B cell (primary cell): ENCODE data around the gene NEK11. TPM values are rescaled to one million over a fixed set of nuclear protein-coding genes. Genes with fewer than 3 reads are reported as not detected.

Source experiments
- ATAC-seq: fragments of 200-7000 bp; cut with Tn5 transposase; one replicate; pipeline ENCODE4 v1.10.0; 2021; ENCODE audit warnings: low read depth, mild to moderate bottlenecking, moderate number of reproducible peaks, moderate library complexity
- CTCF ChIA-PET: fragments of 350-600 bp; sonication (Branson Sonifier 250); formaldehyde crosslinking; loops from one replicate; lab custom pipeline; 2021; ENCODE audit warnings: antibody characterized with exemption, inconsistent platforms; lab: Charles Lee
- POLR2A ChIA-PET: fragments of 350-600 bp; sonication (Branson Sonifier 250); formaldehyde crosslinking; loops from one replicate; lab custom pipeline; 2021; ENCODE audit warnings: antibody characterized with exemption; lab: Charles Lee
- DNase-seq: peaks from one replicate; pipeline ENCODE4 v3.0.0; 2013
- H2AFZ ChIP-seq: 2 replicates; pipeline ENCODE4 v1.6.1; 2012; ENCODE audit warnings: mild to moderate bottlenecking, low read depth, low read length; ENCODE audit not compliant: insufficient read depth, poor library complexity, severe bottlenecking
- H3K27ac ChIP-seq, 2 donors: 1 replicate in 1 of 2; 2 replicates in 1 of 2; pipeline ENCODE4 v1.5.1; 2012 to 2013; ENCODE audit warnings: low read length in 2 of 2, mild to moderate bottlenecking in 2 of 2, moderate library complexity in 1 of 2
- H3K27me3 ChIP-seq, 4 experiments: fragments of 200-600 bp in 1 of 4; sonication (generic) in 1 of 4; replicated peaks in 1 of 4; 1 replicate in 2 of 4; 2 replicates in 2 of 4; pipeline versions ENCODE4 v1.6.1 to v1.7.0; 2013 to 2016; ENCODE audit warnings: low read length in 3 of 4, mild to moderate bottlenecking in 2 of 4, mixed read lengths in 1 of 4, moderate library complexity in 1 of 4; ENCODE audit not compliant: insufficient read depth in 4 of 4, control insufficient read depth in 3 of 4; ENCODE audit errors: control extremely low read depth in 1 of 4
- H3K36me3 ChIP-seq, 2 experiments: replicated peaks in 1 of 2; 1 replicate in 1 of 2; 2 replicates in 1 of 2; pipeline versions ENCODE4 v1.6.1 to v1.7.1; 2013; ENCODE audit warnings: low read length in 1 of 2; ENCODE audit not compliant: insufficient read depth in 2 of 2, control insufficient read depth in 1 of 2; ENCODE audit errors: control extremely low read depth in 1 of 2, extremely low read depth in 1 of 2
- H3K4me1 ChIP-seq, 2 donors: fragments of 200-600 bp in 1 of 2; sonication (generic) in 1 of 2; 1 replicate in 1 of 2; 2 replicates in 1 of 2; pipeline versions ENCODE4 v1.5.1 to v1.6.1; 2013 to 2017; ENCODE audit warnings: low read length in 2 of 2; ENCODE audit not compliant: control insufficient read depth in 2 of 2, insufficient read depth in 2 of 2
- H3K4me2 ChIP-seq: replicated peaks from 2 replicates; pipeline ENCODE3; 2012; ENCODE audit warnings: mild to moderate bottlenecking, low read depth, low read length; ENCODE audit not compliant: poor library complexity, severe bottlenecking
- H3K4me3 ChIP-seq, 5 experiments: fragments of 200-600 bp in 1 of 5; sonication (generic) in 1 of 5; 1 replicate in 3 of 5; 2 replicates in 2 of 5; pipeline versions ENCODE4 v1.5.1 to v1.7.0; 2011 to 2016; ENCODE audit warnings: low read length in 4 of 5, mild to moderate bottlenecking in 4 of 5, low read depth in 2 of 5, control low read depth in 1 of 5, moderate library complexity in 1 of 5; ENCODE audit not compliant: insufficient read depth in 1 of 5; ENCODE audit errors: control extremely low read depth in 1 of 5, extremely low read depth in 1 of 5
- H3K79me2 ChIP-seq: fragments of 200-600 bp; sonication (generic); one replicate; pipeline ENCODE4 v1.6.0; 2016; ENCODE audit warnings: low read length; ENCODE audit not compliant: control insufficient read depth, insufficient read depth
- H3K9ac ChIP-seq: fragments of 200-600 bp; sonication (generic); 2 replicates; pipeline ENCODE4 v1.6.1; 2017; ENCODE audit warnings: mild to moderate bottlenecking, low read length, moderate library complexity
- H3K9me3 ChIP-seq, 3 donors: one replicate each; pipeline versions ENCODE4 v1.6.1 to v1.7.1; 2013; ENCODE audit warnings: low read length in 2 of 3; ENCODE audit not compliant: control insufficient read depth in 2 of 3, insufficient read depth in 1 of 3; ENCODE audit errors: control extremely low read depth in 1 of 3
- H4K20me1 ChIP-seq: 2 replicates; pipeline ENCODE4 v1.6.0; 2012; ENCODE audit warnings: mild to moderate bottlenecking, low read length; ENCODE audit not compliant: insufficient read depth, control insufficient read depth, poor library complexity, severe bottlenecking
- H3K27ac Mint-ChIP-seq: one replicate; pipeline ENCODE4 v1.8.0; 2021; ENCODE audit warnings: mixed read lengths
- H3K27me3 Mint-ChIP-seq: one replicate; pipeline ENCODE4 v1.8.0; 2021; ENCODE audit warnings: mixed read lengths
- H3K4me1 Mint-ChIP-seq: one replicate; pipeline ENCODE4 v1.8.0; 2021; ENCODE audit warnings: mixed read lengths
- H3K4me3 Mint-ChIP-seq: one replicate; pipeline ENCODE4 v1.8.0; 2021; ENCODE audit warnings: mixed read lengths
- H3K9me3 Mint-ChIP-seq: one replicate; pipeline ENCODE4 v1.8.0; 2022; ENCODE audit warnings: mixed read lengths; ENCODE audit not compliant: insufficient read depth
- EZH2 ChIP-seq: IDR thresholded peaks from 2 replicates; pipeline ENCODE4 v1.6.1; 2012; ENCODE audit warnings: borderline replicate concordance, low read depth, mild to moderate bottlenecking, moderate library complexity, low read length; ENCODE audit not compliant: insufficient read depth, poor library complexity, severe bottlenecking
- WGBS: methylation state at CpG from one replicate; pipeline ENCODE4 v1.1.5; 2013; ENCODE audit warnings: missing lambda C conversion rate; ENCODE audit not compliant: insufficient coverage; 5-methylcytosine and 5-hydroxymethylcytosine counted together
- intact Hi-C: fragments of 100-400 bp; cut with micrococcal nuclease; formaldehyde crosslinking; loops from one replicate; pipeline ENCODE4 v1.10.0; 2022
- polyA plus RNA-seq: library from polyadenylated mRNA; depleted of rRNA; stranded (reverse); fragments of >200 nt; gene quantifications from 2 replicates; pipeline ENCODE4 v1.2.3, GENCODE V29; 2012
- total RNA-seq, 2 donors: library from RNA; stranded (reverse); fragments of 120-200 nt in 1 of 2; gene quantifications; 1 replicate in 1 of 2; 2 replicates in 1 of 2; pipeline versions ENCODE4 v1.2.3 to v1.2.4, GENCODE V29; 2013 to 2022
- TF ChIP-seq, protein P1 (sequence below): fragments of 200-600 bp; IDR thresholded peaks from one replicate; pipeline ENCODE4 v1.8.0; 2022; ENCODE audit warnings: antibody characterized with exemption, mild to moderate bottlenecking

The NEK11 gene
- total and polyA plus RNA-seq, 2 donors (not counting 1 experiment from before 2014, with no cell fraction given) = 1.00 to 7.7 TPM

DNA sequence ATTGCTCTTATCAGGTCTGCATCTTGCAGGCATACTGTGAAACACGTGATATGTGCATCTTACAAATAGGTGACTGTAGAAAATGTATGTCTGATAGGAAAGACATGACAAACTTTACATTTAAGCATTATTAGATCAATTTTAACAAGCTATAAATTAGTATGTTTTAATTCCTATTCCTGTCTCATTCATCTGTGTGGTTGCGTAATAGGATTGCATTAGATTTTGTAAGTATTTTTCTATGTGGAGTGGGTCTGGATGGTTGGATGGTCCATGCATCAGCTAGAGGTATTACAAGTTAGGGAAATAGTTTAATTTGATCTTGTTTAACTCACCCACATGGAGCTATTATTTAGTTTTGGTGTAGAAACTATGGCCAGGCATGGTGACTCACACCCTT, 18.9 kb upstream of the NEK11 start:
- no peak for ATAC-seq

DNA sequence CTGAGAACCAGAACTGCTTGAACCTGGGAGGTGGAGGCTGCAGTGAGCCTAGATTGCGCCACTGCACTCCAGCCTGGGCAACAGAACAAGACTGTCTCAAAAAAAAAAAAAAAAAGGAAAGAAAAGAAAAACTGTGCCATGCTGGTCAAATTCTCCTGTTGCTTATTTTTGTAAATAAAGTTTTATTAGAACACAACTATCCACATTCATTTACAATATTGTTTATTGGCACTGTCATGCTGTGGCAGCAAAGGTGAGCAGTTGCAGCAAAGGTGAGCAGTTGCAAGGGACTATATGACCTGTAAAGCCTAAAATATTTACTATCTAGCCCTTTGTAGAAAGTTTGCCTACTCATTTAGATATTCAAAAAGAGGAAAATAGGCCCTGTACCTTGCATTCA, 18.4 kb upstream of the NEK11 start:
- Mint-ChIP-seq H3K27ac (no peak overlapping the region), H3K4me1 (no peaks in the 10 kb centered on the region), H3K9me3 (no peaks in the 10 kb centered on the region), H3K4me3 (no peak overlapping the region), H3K27me3 (no peaks in the 10 kb centered on the region)
- Histone ChIP-seq H3K27me3 (no peaks in the 10 kb centered on the region), H3K9ac (no peak overlapping the region), H4K20me1 (no peaks in the 10 kb centered on the region), H3K4me2 (no peak overlapping the region), H3K4me3 (no peak overlapping the region), H3K27ac (no peak overlapping the region), H3K79me2 (no peaks in the 10 kb centered on the region), H2AFZ (no peak overlapping the region), H3K9me3 (no peaks in the 10 kb centered on the region), H3K36me3 (peaks cover 5 to 30% of the 10 kb centered on the region in 2 experiments), H3K4me1 (no peaks in the 10 kb centered on the region)
- TF ChIP-seq EZH2 = no peak
- TF ChIP-seq, protein P1, sequence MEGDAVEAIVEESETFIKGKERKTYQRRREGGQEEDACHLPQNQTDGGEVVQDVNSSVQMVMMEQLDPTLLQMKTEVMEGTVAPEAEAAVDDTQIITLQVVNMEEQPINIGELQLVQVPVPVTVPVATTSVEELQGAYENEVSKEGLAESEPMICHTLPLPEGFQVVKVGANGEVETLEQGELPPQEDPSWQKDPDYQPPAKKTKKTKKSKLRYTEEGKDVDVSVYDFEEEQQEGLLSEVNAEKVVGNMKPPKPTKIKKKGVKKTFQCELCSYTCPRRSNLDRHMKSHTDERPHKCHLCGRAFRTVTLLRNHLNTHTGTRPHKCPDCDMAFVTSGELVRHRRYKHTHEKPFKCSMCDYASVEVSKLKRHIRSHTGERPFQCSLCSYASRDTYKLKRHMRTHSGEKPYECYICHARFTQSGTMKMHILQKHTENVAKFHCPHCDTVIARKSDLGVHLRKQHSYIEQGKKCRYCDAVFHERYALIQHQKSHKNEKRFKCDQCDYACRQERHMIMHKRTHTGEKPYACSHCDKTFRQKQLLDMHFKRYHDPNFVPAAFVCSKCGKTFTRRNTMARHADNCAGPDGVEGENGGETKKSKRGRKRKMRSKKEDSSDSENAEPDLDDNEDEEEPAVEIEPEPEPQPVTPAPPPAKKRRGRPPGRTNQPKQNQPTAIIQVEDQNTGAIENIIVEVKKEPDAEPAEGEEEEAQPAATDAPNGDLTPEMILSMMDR = no peak
- DNase-seq (no peak), ATAC-seq (no peak)
- WGBS = no CpG with 5 or more reads among the region's 1 CpG
- CTCF ChIA-PET = no interaction called here
- POLR2A ChIA-PET = no interaction called here
- intact Hi-C loops = no loop called here

More for the DNA sequence above, 18.9 kb upstream of the NEK11 start:
- no peaks in the 10 kb centered on the region for H3K9me3 Mint-ChIP-seq
- ChIA-PET CTCF (no interaction called here), POLR2A (no interaction called here)
- no CpG with 5 or more reads among the region's 2 CpGs for WGBS
- no peak overlapping the region for H3K27ac ChIP-seq
- no peak overlapping the region for H2AFZ ChIP-seq
- H3K79me2 ChIP-seq = no peaks in the 10 kb centered on the region
- H3K27me3 ChIP-seq = no peaks in the 10 kb centered on the region
- intact Hi-C loops = no loop called here
- H4K20me1 ChIP-seq = no peaks in the 10 kb centered on the region
- H3K4me3 Mint-ChIP-seq = no peak overlapping the region
- no peaks in the 10 kb centered on the region for H3K4me1 Mint-ChIP-seq
- DNase-seq = no peak
- peaks cover 4 to 25% of the 10 kb centered on the region in 2 experiments for H3K36me3 ChIP-seq
- H3K9ac ChIP-seq = no peak overlapping the region
- no peaks in the 10 kb centered on the region for H3K4me1 ChIP-seq
- H3K27ac Mint-ChIP-seq = no peak overlapping the region
- no peak overlapping the region for H3K4me2 ChIP-seq
- TF ChIP-seq EZH2 = no peak
- TF ChIP-seq, protein P1 = no peak
- H3K9me3 ChIP-seq = no peaks in the 10 kb centered on the region
- no peak overlapping the region for H3K4me3 ChIP-seq
- no peaks in the 10 kb centered on the region for H3K27me3 Mint-ChIP-seq
